NB4 (cell line): Measurements from ENCODE around the gene WDR26.
A peak's percentile ranks its signal among the peaks of the same experiment; 100 is the strongest.
"Not testable (repeated sequence)": the region's sequence is repeated elsewhere in the genome, so short reads cannot be mapped to it uniquely, and the experiment has no call there.

Experiments used
- DNase-seq: peaks from one replicate; pipeline ENCODE4 v3.0.0; 2010; ENCODE audit warnings: low read depth
- H3K4me3 ChIP-seq: one replicate; pipeline ENCODE4 v1.5.1; 2011; ENCODE audit warnings: mild to moderate bottlenecking, low read depth, low read length, moderate library complexity
- MAX ChIP-seq: IDR thresholded peaks from 2 replicates; pipeline ENCODE4 v1.6.1; 2011; ENCODE audit warnings: low read depth, low read length
- MYC ChIP-seq: IDR thresholded peaks from 2 replicates; pipeline ENCODE4 v1.6.1; 2011; ENCODE audit warnings: low read depth, low read length
- POLR2A ChIP-seq: IDR thresholded peaks from 2 replicates; pipeline ENCODE4 v1.6.1; 2011; ENCODE audit warnings: mild to moderate bottlenecking; ENCODE audit not compliant: insufficient read length; ENCODE audit errors: extremely low read depth
- TF ChIP-seq, protein P1 (sequence below): IDR thresholded peaks from one replicate; pipeline ENCODE4 v1.5.1; 2012; ENCODE audit warnings: low read depth, low read length

WDR26 gene

GRCh38 chr1:224433041-224433691 lies 1.4 kb downstream of the WDR26 start:
- TF ChIP-seq MYC (no peak), MAX (no peak), POLR2A (no peak)
- TF ChIP-seq, protein P1, sequence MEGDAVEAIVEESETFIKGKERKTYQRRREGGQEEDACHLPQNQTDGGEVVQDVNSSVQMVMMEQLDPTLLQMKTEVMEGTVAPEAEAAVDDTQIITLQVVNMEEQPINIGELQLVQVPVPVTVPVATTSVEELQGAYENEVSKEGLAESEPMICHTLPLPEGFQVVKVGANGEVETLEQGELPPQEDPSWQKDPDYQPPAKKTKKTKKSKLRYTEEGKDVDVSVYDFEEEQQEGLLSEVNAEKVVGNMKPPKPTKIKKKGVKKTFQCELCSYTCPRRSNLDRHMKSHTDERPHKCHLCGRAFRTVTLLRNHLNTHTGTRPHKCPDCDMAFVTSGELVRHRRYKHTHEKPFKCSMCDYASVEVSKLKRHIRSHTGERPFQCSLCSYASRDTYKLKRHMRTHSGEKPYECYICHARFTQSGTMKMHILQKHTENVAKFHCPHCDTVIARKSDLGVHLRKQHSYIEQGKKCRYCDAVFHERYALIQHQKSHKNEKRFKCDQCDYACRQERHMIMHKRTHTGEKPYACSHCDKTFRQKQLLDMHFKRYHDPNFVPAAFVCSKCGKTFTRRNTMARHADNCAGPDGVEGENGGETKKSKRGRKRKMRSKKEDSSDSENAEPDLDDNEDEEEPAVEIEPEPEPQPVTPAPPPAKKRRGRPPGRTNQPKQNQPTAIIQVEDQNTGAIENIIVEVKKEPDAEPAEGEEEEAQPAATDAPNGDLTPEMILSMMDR: no peak
- DNase-seq: peak; percentile 27

GRCh38 chr1:224432672-224433040 lies 1.9 kb downstream of the WDR26 start:
- DNase-seq: peak; percentile 42
- peak overlapping the region; percentile 82 for H3K4me3 ChIP-seq
- TF ChIP-seq, protein P1: no peak
- TF ChIP-seq MYC (no peak), MAX (no peak), POLR2A (no peak)

More at GRCh38 chr1:224433041-224433691, 1.4 kb downstream of the WDR26 start:
- H3K4me3 ChIP-seq: peak overlapping the region; percentile 82

- DNase-seq: peak; percentile 4
- H3K4me3 ChIP-seq: peak overlapping the region; percentile 82
- TF ChIP-seq POLR2A: no peak
- TF ChIP-seq, protein P1: no peak
- TF ChIP-seq MYC: no peak
- TF ChIP-seq MAX: no peak
Observed at GRCh38 chr1:224432146-224432545, 2.5 kb downstream of the WDR26 start.

DNA sequence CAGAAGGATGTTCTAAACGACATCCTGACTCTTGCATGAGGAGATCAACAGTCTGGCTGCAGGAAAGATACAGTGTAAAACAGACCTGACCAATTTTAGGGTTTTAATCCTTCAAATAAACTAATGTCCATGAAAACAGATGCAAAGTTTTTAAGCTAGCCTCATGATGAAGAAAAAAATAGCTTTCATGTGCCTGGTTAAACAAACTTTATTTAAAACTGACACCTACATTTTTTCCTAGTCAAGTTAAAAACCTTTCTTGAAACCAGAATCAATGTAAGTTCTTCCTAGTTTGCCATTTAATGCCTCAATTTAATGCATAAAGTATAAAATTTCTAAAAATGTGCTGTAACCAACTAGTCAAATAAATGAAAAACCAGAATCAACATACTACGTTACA lies 2.9 kb downstream of the WDR26 start:
- no peak for DNase-seq
- peak overlapping the region; percentile 82 for H3K4me3 ChIP-seq
- no peak for TF ChIP-seq MAX

DNA sequence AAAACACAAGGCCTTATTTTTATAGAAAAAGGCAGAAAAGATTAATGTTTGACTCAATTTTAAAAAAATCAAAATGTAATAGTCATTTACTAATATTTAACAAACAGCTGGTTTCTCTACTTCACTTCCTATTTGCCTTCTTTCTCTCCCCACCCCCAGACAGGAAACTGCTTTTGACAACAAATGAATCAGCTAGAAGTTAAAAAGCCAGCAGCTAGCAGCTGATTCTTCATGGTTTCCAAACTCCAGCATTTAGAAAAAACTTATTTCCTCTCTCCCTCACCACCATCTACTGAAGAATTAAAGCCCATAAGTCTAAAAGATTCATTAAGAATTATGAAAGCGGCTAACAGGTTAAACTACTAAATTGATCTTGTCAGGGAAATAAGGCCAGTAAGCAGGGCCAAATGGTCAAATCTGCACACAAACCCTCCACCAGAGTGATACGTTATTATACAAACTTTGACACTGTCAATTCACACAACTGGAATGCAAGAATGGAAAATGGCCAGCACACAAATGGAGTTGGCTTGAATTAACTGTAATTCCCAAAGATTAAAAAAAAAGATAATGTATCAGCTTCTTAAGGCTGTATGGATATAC lies 4.0 kb downstream of the WDR26 start:
- H3K4me3 ChIP-seq: peak overlapping the region; percentile 82
- peak; percentile 71 for DNase-seq
- no peak for TF ChIP-seq MAX
- TF ChIP-seq POLR2A: no peak
- TF ChIP-seq MYC: no peak
- TF ChIP-seq, protein P1: no peak

GRCh38 chr1:224429616-224430326 lies 4.8 kb downstream of the WDR26 start:
- TF ChIP-seq MAX: no peak
- TF ChIP-seq MYC: no peak
- TF ChIP-seq POLR2A: no peak
- TF ChIP-seq, protein P1: no peak
- no peak for DNase-seq
- no peak overlapping the region for H3K4me3 ChIP-seq

DNA sequence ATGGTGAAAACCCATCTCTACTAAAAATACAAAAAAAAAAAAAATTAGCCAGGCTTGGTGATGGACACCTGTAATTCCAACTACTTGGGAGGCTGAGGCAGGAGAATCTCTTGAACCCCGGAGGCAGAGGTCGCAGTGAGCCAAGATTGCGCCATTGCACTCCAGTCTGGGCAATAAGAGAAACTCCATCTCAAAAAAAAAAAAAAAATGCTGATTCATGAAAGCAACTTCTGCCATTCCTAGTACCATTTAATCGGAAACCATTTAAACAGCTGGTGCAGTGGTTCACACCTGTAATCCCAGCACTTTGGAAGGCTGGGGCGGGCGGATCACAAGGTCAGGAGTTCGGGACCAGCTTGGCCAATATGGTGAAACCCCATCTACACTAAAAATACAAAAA lies 5.9 kb downstream of the WDR26 start:
- DNase-seq, H3K4me3 ChIP-seq: not testable (repeated sequence)
